CD4-positive, alpha-beta memory T cell (primary cell): Measurements from ENCODE around the gene IKZF1. TPM values are rescaled to one million over a fixed set of nuclear protein-coding genes. Genes with fewer than 3 reads are reported as not detected.

Experiments used
- CTCF ChIA-PET: fragments of 350-600 bp; sonication (Branson Sonifier 250); formaldehyde crosslinking; loops from one replicate; lab custom pipeline; 2021; ENCODE audit warnings: inconsistent platforms; ENCODE audit not compliant: partially characterized antibody; lab: Charles Lee
- POLR2A ChIA-PET: fragments of 350-600 bp; sonication (Branson Sonifier 250); formaldehyde crosslinking; loops from one replicate; lab custom pipeline; 2021; ENCODE audit not compliant: partially characterized antibody; lab: Charles Lee
- DNase-seq, 5 donors: peaks; one replicate each; pipeline versions ENCODE4 v3.0.0 to v3.0.0-alpha.2; 2020 to 2022; ENCODE audit warnings: mixed read lengths in 1 of 5
- H3K27ac ChIP-seq: one replicate; pipeline ENCODE4 v1.7.0; 2013; ENCODE audit warnings: low read depth, low read length
- H3K27me3 ChIP-seq: 2 replicates; pipeline ENCODE4 v1.7.0; 2013; ENCODE audit warnings: mild to moderate bottlenecking, low read length, moderate library complexity; ENCODE audit not compliant: insufficient read depth
- H3K36me3 ChIP-seq: 2 replicates; pipeline ENCODE4 v1.7.0; 2013; ENCODE audit warnings: mild to moderate bottlenecking, low read length, moderate library complexity; ENCODE audit not compliant: insufficient read depth
- H3K4me1 ChIP-seq: 2 replicates; pipeline ENCODE4 v1.7.0; 2013; ENCODE audit warnings: mild to moderate bottlenecking, low read length, moderate library complexity; ENCODE audit not compliant: insufficient read depth
- H3K4me3 ChIP-seq, 2 donors: one replicate each; pipeline ENCODE4 v1.7.0; 2013; ENCODE audit warnings: low read length in 2 of 2, mild to moderate bottlenecking in 1 of 2
- H3K9me3 ChIP-seq, 2 donors: one replicate each; pipeline ENCODE4 v1.7.0; 2013; ENCODE audit warnings: low read length in 2 of 2, control low read depth in 1 of 2; ENCODE audit not compliant: control insufficient read depth in 1 of 2
- H3K27ac Mint-ChIP-seq, 7 donors: one replicate each; pipeline ENCODE4 v1.8.0; 2020 to 2021; ENCODE audit warnings: mixed read lengths in 7 of 7, mild to moderate bottlenecking in 6 of 7, inconsistent platforms in 3 of 7, moderate library complexity in 3 of 7
- H3K27me3 Mint-ChIP-seq, 2 donors: one replicate each; pipeline ENCODE4 v1.8.0; 2020 to 2021; ENCODE audit warnings: mixed read lengths in 2 of 2
- H3K36me3 Mint-ChIP-seq, 2 donors: one replicate each; pipeline ENCODE4 v1.8.0; 2020 to 2021; ENCODE audit warnings: mixed read lengths in 2 of 2, inconsistent platforms in 1 of 2, mild to moderate bottlenecking in 1 of 2
- H3K4me1 Mint-ChIP-seq, 4 donors: one replicate each; pipeline ENCODE4 v1.8.0; 2020 to 2021; ENCODE audit warnings: mixed read lengths in 4 of 4, mild to moderate bottlenecking in 1 of 4
- H3K4me3 Mint-ChIP-seq, 8 donors: one replicate each; pipeline ENCODE4 v1.8.0; 2020 to 2021; ENCODE audit warnings: mixed read lengths in 8 of 8, mild to moderate bottlenecking in 7 of 8, moderate library complexity in 6 of 8, inconsistent platforms in 3 of 8
- H3K9me3 Mint-ChIP-seq, 8 donors: one replicate each; pipeline ENCODE4 v1.8.0; 2020 to 2021; ENCODE audit warnings: mixed read lengths in 8 of 8, mild to moderate bottlenecking in 5 of 8, inconsistent platforms in 3 of 8, moderate library complexity in 1 of 8
- intact Hi-C: fragments of 100-400 bp; cut with micrococcal nuclease; formaldehyde crosslinking; loops from one replicate; pipeline ENCODE4 v1.15.1; 2023
- polyA plus RNA-seq, 2 donors: library from polyadenylated mRNA; unstranded; fragments of 300-500 nt; fragmentation: Illumina TruSeq; gene quantifications; one replicate each; pipeline ENCODE4 v1.2.3, GENCODE V29; 2021
- total RNA-seq, 2 experiments: library from RNA; stranded (reverse); gene quantifications; one replicate each; pipeline ENCODE4 v1.2.3, GENCODE V29; 2021

IKZF1 gene
- total and polyA plus RNA-seq, 4 experiments from 2014 or later = 116 to 479 (median 381) TPM

DNA sequence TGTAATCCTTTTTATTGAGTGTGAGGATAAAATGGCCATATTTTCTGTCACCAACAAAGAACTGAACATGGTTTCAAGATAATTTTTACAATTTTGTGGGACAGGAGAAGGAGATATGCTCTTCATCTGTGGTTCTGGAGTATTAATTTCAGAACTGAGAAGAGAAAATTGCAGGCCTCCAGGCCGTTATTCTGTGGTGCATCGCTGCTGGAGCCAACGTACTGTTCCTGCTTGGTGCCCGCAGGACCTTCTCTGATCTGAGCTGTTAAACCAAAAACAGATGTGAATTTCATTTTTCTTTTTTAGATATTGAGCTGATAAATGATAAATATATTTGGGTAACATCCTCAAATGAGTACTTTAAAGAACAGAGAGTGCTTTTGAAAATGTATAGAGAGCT is 63.9 kb downstream of the IKZF1 start:
- DNase-seq = no peak

GRCh38 chr7:50369143-50370026 is 64.9 kb downstream of the IKZF1 start:
- Mint-ChIP-seq H3K9me3 (peaks cover 0 to 2% (median 0%) of the 10 kb centered on the region in 8 donors), H3K4me1 (peaks cover 78 to 97% (median 93%) of the 10 kb centered on the region in 4 donors), H3K36me3 (peaks cover 66 to 94% of the 10 kb centered on the region in 2 donors), H3K27me3 (no peaks in the 10 kb centered on the region), H3K27ac (peak overlapping the region in 6 of 7 donors; percentile 76 to 98 (median 92)), H3K4me3 (peak overlapping the region; percentile 44 to 84 (median 67))
- H3K27me3 ChIP-seq = no peaks in the 10 kb centered on the region
- peaks cover 50% of the 10 kb centered on the region for H3K36me3 ChIP-seq
- H3K9me3 ChIP-seq = no peaks in the 10 kb centered on the region
- ChIA-PET POLR2A (interaction anchor here (1.2 to 40.8 kb wide), 12 partner anchors 7 to 187 kb away, joined by 3 to 2673 read pairs (median 42); partner anchors contain the start of gene IKZF1), CTCF (interaction anchor here (0.8 to 21.6 kb wide), 36 partner anchors 10 to 277 kb away, joined by 3 to 424 read pairs (median 5); partner anchors contain the start of gene IKZF1)
- H3K4me3 ChIP-seq = no peak overlapping the region
- peak; percentile 70 to 81 (median 79) for DNase-seq
- peaks cover 100% of the 10 kb centered on the region for H3K4me1 ChIP-seq
- intact Hi-C loops = loop anchor here (1.0 to 2.0 kb wide), 7 partner anchors 37 to 277 kb away; no protein-coding TSS in a partner anchor
- H3K27ac ChIP-seq = peak overlapping the region; percentile 57

More for the DNA sequence above, 63.9 kb downstream of the IKZF1 start:
- peaks cover 72 to 90% of the 10 kb centered on the region in 2 donors for H3K36me3 Mint-ChIP-seq
- peak overlapping the region in 1 of 2 donors; percentile 27 for H3K4me3 ChIP-seq
- POLR2A ChIA-PET = interaction anchor here (0.9 to 40.8 kb wide), 13 partner anchors 9 to 163 kb away, joined by 3 to 2673 read pairs (median 20); partner anchors contain the start of gene IKZF1
- H3K36me3 ChIP-seq = peaks cover 44% of the 10 kb centered on the region
- peaks cover 100% of the 10 kb centered on the region for H3K4me1 ChIP-seq
- H3K27ac Mint-ChIP-seq = peak overlapping the region in 6 of 7 donors; percentile 76 to 98 (median 92)
- H3K27ac ChIP-seq = peak overlapping the region; percentile 57
- intact Hi-C loops = loop anchor here (2.0 kb wide), 1 partner anchor 36 kb away; no protein-coding TSS in a partner anchor
- H3K27me3 Mint-ChIP-seq = no peaks in the 10 kb centered on the region
- H3K9me3 Mint-ChIP-seq = peaks cover 0 to 2% (median 0%) of the 10 kb centered on the region in 8 donors
- H3K4me3 Mint-ChIP-seq = peak overlapping the region; percentile 52 to 84 (median 64)
- H3K9me3 ChIP-seq = no peaks in the 10 kb centered on the region
- H3K4me1 Mint-ChIP-seq = peaks cover 80 to 97% (median 92%) of the 10 kb centered on the region in 4 donors
- H3K27me3 ChIP-seq = no peaks in the 10 kb centered on the region
- CTCF ChIA-PET = interaction anchor here (0.6 to 21.6 kb wide), 36 partner anchors 9 to 276 kb away, joined by 3 to 424 read pairs (median 5); partner anchors contain the start of gene IKZF1

- H3K36me3 Mint-ChIP-seq = peaks cover 69 to 93% of the 10 kb centered on the region in 2 donors
- no peak for DNase-seq
- no peaks in the 10 kb centered on the region for H3K27me3 Mint-ChIP-seq
- Histone ChIP-seq H3K4me1 (peaks cover 97% of the 10 kb centered on the region), H3K27me3 (no peaks in the 10 kb centered on the region), H3K4me3 (no peak overlapping the region), H3K36me3 (peaks cover 43% of the 10 kb centered on the region), H3K27ac (peak overlapping the region; percentile 57), H3K9me3 (no peaks in the 10 kb centered on the region)
- POLR2A ChIA-PET = interaction anchor here (1.3 to 40.8 kb wide), 8 partner anchors 8 to 188 kb away, joined by 3 to 2673 read pairs (median 25); partner anchors contain the start of gene IKZF1
- peak overlapping the region in 5 of 8 donors; percentile 0 to 79 (median 32) for H3K4me3 Mint-ChIP-seq
- intact Hi-C loops = no loop called here
- H3K27ac Mint-ChIP-seq = peak overlapping the region in 6 of 7 donors; percentile 51 to 93 (median 90)
- peaks cover 0 to 2% (median 0%) of the 10 kb centered on the region in 8 donors for H3K9me3 Mint-ChIP-seq
- peaks cover 75 to 97% (median 92%) of the 10 kb centered on the region in 4 donors for H3K4me1 Mint-ChIP-seq
- CTCF ChIA-PET = interaction anchor here (0.9 to 21.6 kb wide), 8 partner anchors 32 to 228 kb away, joined by 3 to 424 read pairs (median 66); partner anchors contain the start of gene IKZF1
These were observed 66.4 kb downstream of the IKZF1 start for GRCh38 chr7:50370884-50371283.

- ChIA-PET POLR2A (interaction anchor here (1.0 to 40.8 kb wide), 12 partner anchors 9 to 168 kb away, joined by 3 to 2673 read pairs (median 8); partner anchors contain the start of gene IKZF1), CTCF (interaction anchor here (1.4 to 21.6 kb wide), 6 partner anchors 15 to 164 kb away, joined by 3 to 424 read pairs (median 104); partner anchors contain the start of gene IKZF1)
- Mint-ChIP-seq H3K27ac (peak overlapping the region in 6 of 7 donors; percentile 51 to 93 (median 90)), H3K36me3 (peaks cover 69 to 95% of the 10 kb centered on the region in 2 donors), H3K27me3 (no peaks in the 10 kb centered on the region), H3K9me3 (peaks cover 0 to 2% (median 0%) of the 10 kb centered on the region in 8 donors), H3K4me3 (peak overlapping the region in 6 of 8 donors; percentile 18 to 81 (median 62)), H3K4me1 (peaks cover 74 to 97% (median 91%) of the 10 kb centered on the region in 4 donors)
- no peak for DNase-seq
- intact Hi-C loops = no loop called here
- no peaks in the 10 kb centered on the region for H3K27me3 ChIP-seq
- peaks cover 97% of the 10 kb centered on the region for H3K4me1 ChIP-seq
- no peaks in the 10 kb centered on the region for H3K9me3 ChIP-seq
- H3K27ac ChIP-seq = peak overlapping the region; percentile 57
- no peak overlapping the region for H3K4me3 ChIP-seq
- H3K36me3 ChIP-seq = peaks cover 48% of the 10 kb centered on the region
These were observed 67.1 kb downstream of the IKZF1 start for GRCh38 chr7:50371551-50372021.

DNA sequence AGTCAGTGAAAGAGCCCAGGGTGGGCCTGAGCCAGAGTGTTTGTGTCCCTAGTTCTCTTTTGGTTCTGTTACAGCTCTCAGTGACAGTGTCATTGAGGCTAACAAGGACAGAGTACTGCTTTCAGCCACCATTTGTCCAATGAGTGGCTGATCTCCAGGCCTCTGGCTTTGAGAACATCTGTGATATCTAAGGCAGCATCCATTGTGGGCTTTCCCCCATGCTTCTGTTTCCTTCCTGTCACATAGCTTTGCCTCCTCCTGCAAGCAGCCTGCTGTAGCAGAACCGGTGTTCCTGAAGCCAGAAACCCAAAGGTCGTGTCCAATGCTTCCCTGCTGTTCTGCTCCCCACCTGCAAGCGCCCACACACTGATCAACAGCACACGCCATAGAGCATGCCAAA is 68.4 kb downstream of the IKZF1 start:
- Mint-ChIP-seq H3K36me3 (peaks cover 70 to 96% of the 10 kb centered on the region in 2 donors), H3K27me3 (no peaks in the 10 kb centered on the region), H3K4me3 (peak overlapping the region; percentile 14 to 81 (median 58)), H3K4me1 (peaks cover 67 to 97% (median 87%) of the 10 kb centered on the region in 4 donors), H3K9me3 (peaks cover 0 to 2% (median 0%) of the 10 kb centered on the region in 8 donors), H3K27ac (peak overlapping the region in 6 of 7 donors; percentile 51 to 94 (median 92))
- peaks cover 96% of the 10 kb centered on the region for H3K4me1 ChIP-seq
- H3K9me3 ChIP-seq = no peaks in the 10 kb centered on the region
- H3K4me3 ChIP-seq = no peak overlapping the region
- peak overlapping the region; percentile 57 for H3K27ac ChIP-seq
- H3K36me3 ChIP-seq = peaks cover 61% of the 10 kb centered on the region
- no peak for DNase-seq
- ChIA-PET CTCF (interaction anchor here (0.7 to 21.6 kb wide), 10 partner anchors 10 to 230 kb away, joined by 3 to 424 read pairs (median 5); partner anchors contain the start of gene IKZF1), POLR2A (interaction anchor here (0.7 to 40.8 kb wide), 16 partner anchors 9 to 231 kb away, joined by 3 to 2673 read pairs (median 4); partner anchors contain the start of gene IKZF1)
- intact Hi-C loops = no loop called here
- no peaks in the 10 kb centered on the region for H3K27me3 ChIP-seq

GRCh38 chr7:50376056-50376820 is 71.7 kb downstream of the IKZF1 start:
- peaks cover 70 to 100% (median 90%) of the 10 kb centered on the region in 4 donors for H3K4me1 Mint-ChIP-seq
- peak overlapping the region; percentile 37 for H3K27ac ChIP-seq
- H3K36me3 Mint-ChIP-seq = peaks cover 80 to 99% of the 10 kb centered on the region in 2 donors
- CTCF ChIA-PET = interaction anchor here (1.1 to 21.0 kb wide), 5 partner anchors 12 to 283 kb away, joined by 3 to 424 read pairs (median 5); partner anchors contain the start of gene ZPBP
- peaks cover 80% of the 10 kb centered on the region for H3K36me3 ChIP-seq
- intact Hi-C loops = no loop called here
- H3K27ac Mint-ChIP-seq = peak overlapping the region in 6 of 7 donors; percentile 72 to 92 (median 87)
- POLR2A ChIA-PET = interaction anchor here (0.6 to 40.8 kb wide), 6 partner anchors 9 to 169 kb away, joined by 3 to 2673 read pairs (median 8); partner anchors contain the start of gene IKZF1
- H3K27me3 Mint-ChIP-seq = no peaks in the 10 kb centered on the region
- H3K27me3 ChIP-seq = no peaks in the 10 kb centered on the region
- H3K9me3 Mint-ChIP-seq = no peaks in the 10 kb centered on the region
- DNase-seq = no peak
- peak overlapping the region in 5 of 8 donors; percentile 4 to 49 (median 17) for H3K4me3 Mint-ChIP-seq
- H3K9me3 ChIP-seq = no peaks in the 10 kb centered on the region
- peaks cover 95% of the 10 kb centered on the region for H3K4me1 ChIP-seq
- no peak overlapping the region for H3K4me3 ChIP-seq
